ENCODE data around the gene EVI2B. TPM values are rescaled to one million over a fixed set of nuclear protein-coding genes. Genes with fewer than 3 reads are reported as not detected.
A peak's percentile ranks its signal among the peaks of the same experiment; 100 is the strongest.
"Not testable (repeated sequence)": the region's sequence is repeated elsewhere in the genome, so short reads cannot be mapped to it uniquely, and the experiment has no call there.

EVI2B gene
- total RNA-seq, 1 donor from 2014 or later = under 0.01 TPM

DNA sequence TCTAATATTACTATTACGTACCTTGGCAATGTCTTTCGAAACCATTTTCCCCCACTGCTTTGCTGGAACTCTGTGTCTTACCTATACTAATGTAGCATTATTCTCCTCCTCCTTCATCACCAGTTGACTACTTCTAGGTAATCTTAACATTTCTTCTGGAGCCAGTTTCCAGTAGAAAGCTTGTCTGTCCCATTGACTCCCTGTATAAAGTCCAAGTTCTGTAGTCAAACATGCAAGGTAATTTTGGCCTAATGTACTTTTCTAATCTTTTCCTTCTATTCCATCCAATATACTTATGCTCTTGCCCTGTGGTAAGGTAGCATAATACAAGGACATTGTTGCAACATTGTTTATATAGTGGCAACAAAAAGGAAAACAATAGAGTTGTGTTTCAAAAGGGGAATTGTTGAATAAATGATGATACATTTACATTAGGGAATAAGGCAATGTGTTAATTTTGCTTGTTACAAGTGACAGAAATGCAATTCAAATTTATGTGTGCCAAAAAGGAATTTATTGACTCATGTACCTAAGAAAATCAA, 44.7 kb downstream of the EVI2B start:
- DNase-seq = peak; percentile 3

DNA sequence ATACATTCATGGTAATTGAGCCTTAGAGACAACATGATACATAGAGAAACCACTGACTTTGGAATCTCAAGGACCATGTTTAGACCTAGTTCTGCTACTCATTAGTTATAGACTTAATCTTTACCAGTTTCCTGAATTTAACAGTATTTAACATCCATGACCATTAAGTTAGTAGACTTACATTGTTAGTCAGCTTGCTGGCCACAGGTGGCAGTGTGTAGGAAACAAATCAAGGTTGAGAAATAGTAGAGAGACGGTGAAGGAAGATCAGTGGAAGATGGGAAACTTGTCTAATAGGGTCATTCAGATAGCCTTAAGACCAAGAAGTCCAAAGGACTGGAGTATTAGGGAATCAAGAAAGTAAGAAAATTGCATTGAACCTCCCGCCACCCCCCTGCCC, 47.8 kb downstream of the EVI2B start:
- peak; percentile 7 for DNase-seq

DNA sequence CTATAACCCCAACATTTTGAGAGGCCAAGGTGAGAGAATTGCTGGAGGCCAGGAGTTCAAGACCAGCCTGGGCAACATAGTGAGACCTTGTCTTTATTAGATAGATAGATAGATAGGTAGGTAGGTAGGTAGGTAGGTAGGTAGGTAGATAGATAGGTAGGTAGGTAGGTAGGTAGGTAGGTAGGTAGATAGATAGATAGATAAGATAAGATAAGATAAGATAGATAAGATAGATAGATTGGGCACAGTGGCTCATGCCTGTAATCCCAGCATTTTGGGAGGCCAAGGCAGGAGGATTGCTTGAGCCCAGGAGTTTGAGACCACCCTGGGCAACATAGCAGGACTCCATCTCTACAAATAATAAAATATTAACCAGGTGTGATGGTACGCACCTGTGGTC, 50.9 kb downstream of the EVI2B start:
- not testable (repeated sequence) for DNase-seq

DNA sequence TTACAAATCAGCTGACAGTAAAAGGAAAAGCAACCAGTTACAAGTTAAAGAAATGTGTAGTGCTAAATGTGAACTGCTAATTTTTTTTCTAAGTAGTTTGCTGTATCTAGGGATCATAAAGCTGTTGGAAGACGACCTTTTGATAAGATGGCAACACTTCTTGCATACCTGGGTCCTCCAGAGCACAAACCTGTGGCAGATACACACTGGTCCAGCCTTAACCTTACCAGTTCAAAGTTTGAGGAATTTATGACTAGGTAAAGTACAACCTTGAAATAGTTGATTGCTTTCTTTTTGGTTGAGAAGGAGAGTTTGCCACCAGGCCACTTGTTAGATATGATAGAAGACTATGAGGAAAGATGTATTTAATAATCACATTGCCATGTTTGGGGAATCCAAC, 52.3 kb downstream of the EVI2B start:
- DNase-seq = no peak

DNA sequence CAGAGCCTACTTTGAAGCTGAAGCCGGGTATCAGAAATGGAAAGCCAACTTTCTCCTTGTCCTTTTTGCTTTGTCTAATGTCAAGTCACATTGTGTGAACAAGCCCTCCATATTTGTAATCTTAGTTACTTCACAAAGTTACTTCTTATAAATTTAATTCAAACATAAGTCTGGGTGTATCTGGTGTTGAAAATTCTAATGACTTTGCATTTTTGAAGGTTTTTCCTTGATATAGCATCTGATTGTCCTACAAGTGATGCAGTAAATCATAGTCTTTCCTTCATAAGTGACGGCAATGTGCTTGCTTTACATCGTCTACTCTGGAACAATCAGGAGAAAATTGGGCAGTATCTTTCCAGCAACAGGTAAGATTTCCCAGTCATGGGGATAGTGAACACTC, 53.7 kb downstream of the EVI2B start:
- no peak for DNase-seq

DNA sequence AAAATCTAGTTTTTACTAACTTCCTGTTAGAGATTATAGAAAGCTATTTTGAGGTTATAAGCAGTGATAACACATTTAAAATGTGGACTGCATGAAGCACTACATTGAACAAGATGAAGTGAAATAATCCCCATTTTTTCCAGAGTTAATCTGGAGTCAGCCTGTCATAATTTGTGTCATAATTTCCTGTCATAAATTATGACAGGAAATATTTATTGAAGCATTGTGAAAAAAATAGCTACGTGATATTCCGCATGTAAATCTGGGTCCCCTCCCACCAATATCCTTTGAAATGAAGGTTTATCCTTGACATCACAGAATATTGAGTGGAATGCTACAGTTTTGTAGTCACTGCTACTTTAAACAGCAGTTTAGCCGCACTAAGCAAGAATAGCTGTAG, 56.9 kb downstream of the EVI2B start:
- peak; percentile 50 for DNase-seq

DNA sequence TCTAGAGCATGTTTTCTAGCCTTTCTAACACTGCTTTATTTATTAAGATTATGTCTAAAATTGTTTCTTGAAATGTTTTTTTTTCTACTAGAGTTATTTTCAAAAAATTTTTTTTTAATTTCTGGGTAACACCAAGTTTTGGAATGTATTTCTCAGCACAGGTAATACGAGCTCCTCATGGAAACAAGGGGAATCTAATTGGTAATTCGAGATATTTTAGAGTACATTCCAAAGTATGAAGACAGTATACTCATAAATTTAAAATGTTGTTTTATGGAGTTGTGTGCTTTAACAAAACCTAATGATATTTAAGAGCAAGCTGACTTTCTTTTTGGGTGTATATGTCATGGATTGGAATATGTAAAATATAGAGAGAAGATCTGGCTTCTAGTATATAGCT, 59.2 kb downstream of the EVI2B start:
- no peak for DNase-seq

Other genes starting within 250 kb of the EVI2B start
- gene NF1, start 219.1 kb downstream of the EVI2B start, total RNA-seq = 36.9 and 39.1 TPM in 2 replicates
- 3.1 and 4.4 TPM in 2 replicates for gene OMG, start 16.8 kb downstream of the EVI2B start, total RNA-seq
- 0.23 TPM in 1 of 2 replicates, not detected in the other for gene EVI2A, start 7.6 kb upstream of the EVI2B start, total RNA-seq
- 0.05 and 0.17 TPM in 2 replicates for gene RAB11FIP4, start 77.6 kb upstream of the EVI2B start, total RNA-seq